ENCODE results near the gene CCL24.
A peak's percentile ranks its signal among the peaks of the same experiment; 100 is the strongest.

Gene CCL24

DNA sequence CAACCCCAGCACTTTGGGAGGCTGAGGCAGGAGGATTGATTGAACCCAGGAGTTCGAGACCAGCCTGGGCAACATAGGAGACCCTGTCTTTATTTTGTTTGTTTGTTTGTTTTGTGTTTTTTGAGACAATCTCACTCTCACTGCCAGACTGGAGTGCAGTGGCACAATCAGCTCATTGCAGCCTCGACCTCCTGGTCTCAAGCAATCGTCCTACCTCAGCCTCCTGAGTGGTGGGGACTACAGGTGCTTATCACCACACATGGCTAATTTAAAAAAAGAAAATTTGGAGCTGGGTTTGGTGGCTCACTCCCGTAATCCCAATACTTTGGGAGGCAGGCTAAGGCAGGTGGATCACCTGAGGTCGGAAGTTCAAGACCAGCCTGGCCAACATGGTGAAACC, 30.6 kb upstream of the CCL24 start:
- no peaks in the 10 kb centered on the region for H4K20me1 ChIP-seq (ENCODE audit: control insufficient read depth, insufficient read depth, low read depth, low read length)
- H3K27ac ChIP-seq (ENCODE audit: low read depth, low read length) = no peak overlapping the region
- no peaks in the 10 kb centered on the region for H3F3A ChIP-seq (ENCODE audit: control insufficient read depth, insufficient read depth)
- H3K79me2 ChIP-seq (ENCODE audit: control insufficient read depth, low read length) = no peaks in the 10 kb centered on the region
- H3K4me2 ChIP-seq (ENCODE audit: low read length) = no peak overlapping the region
- peaks cover 18% of the 10 kb centered on the region for H3K4me1 ChIP-seq (ENCODE audit: control insufficient read depth, low read length)
- H3K4me3 ChIP-seq (ENCODE audit: low read length) = no peak overlapping the region
- no peaks in the 10 kb centered on the region for H3K9me3 ChIP-seq (ENCODE audit: control insufficient read depth, insufficient read depth, low read length)
- H3K9me2 ChIP-seq (replicated peaks; ENCODE audit: control insufficient read depth, low read length) = no peaks in the 10 kb centered on the region
- H3K36me3 ChIP-seq (ENCODE audit: control insufficient read depth, low read length) = no peaks in the 10 kb centered on the region
- TF ChIP-seq CTCF (IDR thresholded peaks at IDR 0.05; ENCODE audit: low read depth, low read length, poor library complexity, severe bottlenecking) (no peak), EZH2phosphoT487 (IDR thresholded peaks at IDR 0.05; ENCODE audit: borderline replicate concordance, low read length) (no peak)
- H3K27me3 ChIP-seq (ENCODE audit: control insufficient read depth, low read length) = no peaks in the 10 kb centered on the region

DNA sequence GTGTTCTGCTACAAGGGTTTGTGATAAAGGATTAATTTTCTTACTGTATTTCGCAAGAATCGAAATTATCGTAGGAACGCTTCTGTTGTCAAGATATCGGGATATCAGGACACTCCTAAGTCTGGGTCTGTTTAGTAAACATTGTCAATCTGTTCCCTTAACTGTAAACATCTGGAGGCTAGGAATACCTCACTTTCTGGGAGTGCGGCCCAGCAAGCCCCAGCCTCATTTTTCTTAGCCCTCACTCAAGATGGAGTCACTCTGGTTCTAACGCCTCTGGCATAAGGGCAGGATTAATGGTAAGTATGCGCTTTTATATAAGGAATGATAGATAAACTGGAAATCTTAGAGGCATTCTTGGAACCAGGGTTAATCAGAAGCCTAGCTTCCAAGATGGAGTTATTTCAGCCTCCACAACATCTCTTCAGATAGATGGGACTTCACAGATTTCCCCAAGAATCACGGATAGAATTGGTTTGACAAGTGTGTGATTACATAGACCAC, 30.1 kb upstream of the CCL24 start:
- no peaks in the 10 kb centered on the region for H3F3A ChIP-seq (ENCODE audit: control insufficient read depth, insufficient read depth)
- no peak overlapping the region for H3K4me2 ChIP-seq (ENCODE audit: low read length)
- H3K79me2 ChIP-seq (ENCODE audit: control insufficient read depth, low read length) = no peaks in the 10 kb centered on the region
- H4K20me1 ChIP-seq (ENCODE audit: control insufficient read depth, insufficient read depth, low read depth, low read length) = no peaks in the 10 kb centered on the region
- no peaks in the 10 kb centered on the region for H3K27me3 ChIP-seq (ENCODE audit: control insufficient read depth, low read length)
- H3K9me3 ChIP-seq (ENCODE audit: control insufficient read depth, insufficient read depth, low read length) = no peaks in the 10 kb centered on the region
- no peaks in the 10 kb centered on the region for H3K36me3 ChIP-seq (ENCODE audit: control insufficient read depth, low read length)
- no peaks in the 10 kb centered on the region for H3K9me2 ChIP-seq (replicated peaks; ENCODE audit: control insufficient read depth, low read length)
- H3K27ac ChIP-seq (ENCODE audit: low read depth, low read length) = no peak overlapping the region
- TF ChIP-seq CTCF (IDR thresholded peaks at IDR 0.05; ENCODE audit: low read depth, low read length, poor library complexity, severe bottlenecking) = no peak
- TF ChIP-seq EZH2phosphoT487 (IDR thresholded peaks at IDR 0.05; ENCODE audit: borderline replicate concordance, low read length) = no peak
- peaks cover 18% of the 10 kb centered on the region for H3K4me1 ChIP-seq (ENCODE audit: control insufficient read depth, low read length)
- H3K4me3 ChIP-seq (ENCODE audit: low read length) = no peak overlapping the region

- TF ChIP-seq CTCF (IDR thresholded peaks at IDR 0.05; ENCODE audit: low read depth, low read length, poor library complexity, severe bottlenecking) = no peak
- TF ChIP-seq EZH2phosphoT487 (IDR thresholded peaks at IDR 0.05; ENCODE audit: borderline replicate concordance, low read length) = no peak
- Histone ChIP-seq H3K36me3 (ENCODE audit: control insufficient read depth, low read length) (no peaks in the 10 kb centered on the region), H3F3A (ENCODE audit: control insufficient read depth, insufficient read depth) (no peaks in the 10 kb centered on the region), H4K20me1 (ENCODE audit: control insufficient read depth, insufficient read depth, low read depth, low read length) (no peaks in the 10 kb centered on the region), H3K9me2 (replicated peaks; ENCODE audit: control insufficient read depth, low read length) (no peaks in the 10 kb centered on the region), H3K4me2 (ENCODE audit: low read length) (peak overlapping the region; percentile 60), H3K9me3 (ENCODE audit: control insufficient read depth, insufficient read depth, low read length) (no peaks in the 10 kb centered on the region), H3K79me2 (ENCODE audit: control insufficient read depth, low read length) (no peaks in the 10 kb centered on the region), H3K27me3 (ENCODE audit: control insufficient read depth, low read length) (no peaks in the 10 kb centered on the region), H3K4me1 (ENCODE audit: control insufficient read depth, low read length) (peaks cover 18% of the 10 kb centered on the region), H3K27ac (ENCODE audit: low read depth, low read length) (no peak overlapping the region), H3K4me3 (ENCODE audit: low read length) (peak overlapping the region; percentile 32)
Measured at GRCh38 chr7:75842836-75843446, 29.3 kb upstream of the CCL24 start.

Data from DOHH2 (cell line).